CD4-positive, alpha-beta T cell (primary cell): ENCODE data around the gene ARHGAP18. TPM values are rescaled to one million over a fixed set of nuclear protein-coding genes. Genes with fewer than 3 reads are reported as not detected.

Experiments used
- ATAC-seq: fragments of 200-7000 bp; cut with Tn5 transposase; one replicate; pipeline ENCODE4 v1.10.0; 2022; ENCODE audit warnings: mild to moderate bottlenecking; ENCODE audit not compliant: poor library complexity
- CTCF ChIA-PET: fragments of 350-600 bp; sonication (Branson Sonifier 250); formaldehyde crosslinking; loops from one replicate; lab custom pipeline; 2021; ENCODE audit warnings: antibody characterized with exemption, inconsistent platforms; lab: Charles Lee
- POLR2A ChIA-PET: fragments of 350-600 bp; sonication (Branson Sonifier 250); formaldehyde crosslinking; loops from one replicate; lab custom pipeline; 2021; ENCODE audit warnings: antibody characterized with exemption, inconsistent platforms; lab: Charles Lee
- DNase-seq, 14 experiments: peaks; one replicate each; pipeline ENCODE4 v3.0.0-alpha.2; 2013 to 2020; ENCODE audit warnings: mixed read lengths in 2 of 14
- H3K27ac ChIP-seq, 2 donors: one replicate each; pipeline versions ENCODE4 v1.5.1 to v1.7.0; 2013; ENCODE audit warnings: low read length in 2 of 2, low read depth in 1 of 2, mild to moderate bottlenecking in 1 of 2
- H3K27me3 ChIP-seq, 2 experiments: 1 replicate in 1 of 2; 2 replicates in 1 of 2; pipeline versions ENCODE4 v1.6.1 to v1.7.0; 2013; ENCODE audit warnings: low read length in 2 of 2, control low read depth in 1 of 2, mild to moderate bottlenecking in 1 of 2, moderate library complexity in 1 of 2; ENCODE audit not compliant: insufficient read depth in 2 of 2, control insufficient read depth in 1 of 2
- H3K36me3 ChIP-seq: one replicate; pipeline ENCODE4 v1.6.1; 2013; ENCODE audit warnings: low read length, control low read depth; ENCODE audit not compliant: insufficient read depth
- H3K4me1 ChIP-seq: one replicate; pipeline ENCODE4 v1.6.1; 2013; ENCODE audit warnings: low read length, control low read depth; ENCODE audit not compliant: insufficient read depth
- H3K4me3 ChIP-seq: one replicate; pipeline ENCODE4 v1.5.1; 2013; ENCODE audit warnings: mild to moderate bottlenecking, low read length, moderate library complexity
- H3K9me3 ChIP-seq, 2 experiments: 1 replicate in 1 of 2; 2 replicates in 1 of 2; pipeline versions ENCODE4 v1.6.1 to v1.7.0; 2013; ENCODE audit warnings: low read length in 2 of 2, mild to moderate bottlenecking in 2 of 2, control low read depth in 1 of 2, moderate library complexity in 1 of 2; ENCODE audit not compliant: control insufficient read depth in 1 of 2, insufficient read depth in 1 of 2
- H3K27ac Mint-ChIP-seq: one replicate; pipeline ENCODE4 v1.8.0; 2020; ENCODE audit warnings: mixed read lengths
- H3K27me3 Mint-ChIP-seq: one replicate; pipeline ENCODE4 v1.8.0; 2021; ENCODE audit warnings: mixed read lengths
- H3K36me3 Mint-ChIP-seq: one replicate; pipeline ENCODE4 v1.8.0; 2021; ENCODE audit warnings: low read depth, mixed read lengths
- H3K4me1 Mint-ChIP-seq: one replicate; pipeline ENCODE4 v1.8.0; 2021; ENCODE audit warnings: low read depth, mixed read lengths
- H3K4me3 Mint-ChIP-seq: one replicate; pipeline ENCODE4 v1.8.0; 2020; ENCODE audit warnings: mild to moderate bottlenecking, mixed read lengths
- H3K9me3 Mint-ChIP-seq: one replicate; pipeline ENCODE4 v1.8.0; 2020; ENCODE audit warnings: mixed read lengths
- CTCF ChIP-seq: fragments of 200-600 bp; IDR thresholded peaks from one replicate; pipeline ENCODE4 v1.8.0; 2022; ENCODE audit warnings: antibody characterized with exemption, mild to moderate bottlenecking
- intact Hi-C, 2 experiments: fragments of 100-400 bp; cut with DNase I in 1 of 2; cut with micrococcal nuclease in 1 of 2; formaldehyde crosslinking; loops; one replicate each; pipeline versions ENCODE4 v1.15.1 to v1.9.0; 2023 to 2025; cut with DNase I, micrococcal nuclease
- total RNA-seq, 174 experiments: library from RNA in 2 of 174; stranded (reverse) in 2 of 174; gene quantifications; one replicate each; pipeline ENCODE4 v1.2.3 and lab custom pipeline; 2021 to 2026

The ARHGAP18 gene
- total RNA-seq, 2 experiments from 2014 or later: 0.71 to 1.3 TPM

GRCh38 chr6:129651291-129651691 lies 58.7 kb downstream of the ARHGAP18 start:
- ChIA-PET CTCF (interaction anchor here (1.0 kb wide), 1 partner anchor 19 kb away, joined by 3 read pairs; no protein-coding TSS in a partner anchor), POLR2A (interaction anchor here (1.1 kb wide), 1 partner anchor 12 kb away, joined by 3 read pairs; no protein-coding TSS in a partner anchor)
- Mint-ChIP-seq H3K27ac (no peak overlapping the region), H3K4me3 (no peak overlapping the region), H3K36me3 (no peaks in the 10 kb centered on the region), H3K27me3 (no peaks in the 10 kb centered on the region), H3K4me1 (peaks cover 8% of the 10 kb centered on the region), H3K9me3 (no peaks in the 10 kb centered on the region)
- no peak for DNase-seq
- intact Hi-C loops: no loop called here
- no peak for TF ChIP-seq CTCF
- H3K9me3 ChIP-seq: no peaks in the 10 kb centered on the region
- no peaks in the 10 kb centered on the region for H3K4me1 ChIP-seq
- no peak for ATAC-seq
- H3K4me3 ChIP-seq: no peak overlapping the region
- H3K27me3 ChIP-seq: no peaks in the 10 kb centered on the region
- no peaks in the 10 kb centered on the region for H3K36me3 ChIP-seq
- no peak overlapping the region for H3K27ac ChIP-seq

GRCh38 chr6:129648819-129649491 lies 61.0 kb downstream of the ARHGAP18 start:
- no peak for TF ChIP-seq CTCF
- ATAC-seq: no peak
- H3K9me3 ChIP-seq: no peaks in the 10 kb centered on the region
- CTCF ChIA-PET: interaction anchor here (1.8 kb wide), 1 partner anchor 23 kb away, joined by 4 read pairs; no protein-coding TSS in a partner anchor
- H3K27ac Mint-ChIP-seq: no peak overlapping the region
- no peaks in the 10 kb centered on the region for H3K27me3 Mint-ChIP-seq
- H3K4me3 Mint-ChIP-seq: no peak overlapping the region
- H3K4me3 ChIP-seq: no peak overlapping the region
- H3K4me1 ChIP-seq: no peaks in the 10 kb centered on the region
- H3K36me3 ChIP-seq: no peaks in the 10 kb centered on the region
- no peaks in the 10 kb centered on the region for H3K27me3 ChIP-seq
- intact Hi-C loops: no loop called here
- POLR2A ChIA-PET: no interaction called here
- no peak overlapping the region for H3K27ac ChIP-seq
- no peaks in the 10 kb centered on the region for H3K36me3 Mint-ChIP-seq
- no peaks in the 10 kb centered on the region for H3K9me3 Mint-ChIP-seq
- H3K4me1 Mint-ChIP-seq: no peaks in the 10 kb centered on the region
- no peak for DNase-seq

- H3K4me3 ChIP-seq: no peak overlapping the region
- CTCF ChIA-PET: no interaction called here
Measured at GRCh38 chr6:129647044-129647443, 62.9 kb downstream of the ARHGAP18 start.

More at GRCh38 chr6:129647044-129647443, 62.9 kb downstream of the ARHGAP18 start:
- H3K4me1 Mint-ChIP-seq: no peaks in the 10 kb centered on the region
- H3K27ac Mint-ChIP-seq: no peak overlapping the region
- H3K9me3 ChIP-seq: no peaks in the 10 kb centered on the region
- no peak overlapping the region for H3K27ac ChIP-seq
- DNase-seq (no peak), ATAC-seq (no peak)
- intact Hi-C loops: no loop called here
- H3K36me3 ChIP-seq: no peaks in the 10 kb centered on the region
- H3K9me3 Mint-ChIP-seq: no peaks in the 10 kb centered on the region
- TF ChIP-seq CTCF: no peak
- H3K36me3 Mint-ChIP-seq: no peaks in the 10 kb centered on the region
- H3K27me3 Mint-ChIP-seq: no peaks in the 10 kb centered on the region
- POLR2A ChIA-PET: no interaction called here
- H3K4me1 ChIP-seq: no peaks in the 10 kb centered on the region
- no peak overlapping the region for H3K4me3 Mint-ChIP-seq
- H3K27me3 ChIP-seq: no peaks in the 10 kb centered on the region
